Measurements from ENCODE around the gene TRIM33. TPM values are rescaled to one million over a fixed set of nuclear protein-coding genes. Genes with fewer than 3 reads are reported as not detected.

The TRIM33 gene
- total RNA-seq, 1 experiment from 2014 or later = 44.5 TPM

DNA sequence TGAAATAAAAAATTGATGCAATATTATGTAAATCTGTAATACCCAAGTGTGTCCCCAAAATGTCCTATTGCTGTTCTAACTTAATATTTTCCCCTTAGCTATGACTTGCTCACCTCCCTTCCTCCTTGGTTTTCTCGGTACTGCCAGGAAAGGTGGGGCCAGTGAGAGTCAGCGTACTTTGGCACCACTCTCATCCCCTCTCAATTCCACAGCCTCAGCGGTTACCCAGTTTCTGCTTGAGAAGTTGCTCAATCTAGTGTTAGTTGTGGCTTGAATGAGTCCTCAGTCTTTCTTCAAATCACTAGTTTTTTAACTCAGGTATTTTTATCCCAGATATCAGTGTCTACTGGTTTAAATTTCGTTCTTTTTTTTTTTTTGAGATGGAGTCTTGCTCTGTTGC lies 38.1 kb upstream of the TRIM33 start (continued):
- TF ChIP-seq, protein P1, sequence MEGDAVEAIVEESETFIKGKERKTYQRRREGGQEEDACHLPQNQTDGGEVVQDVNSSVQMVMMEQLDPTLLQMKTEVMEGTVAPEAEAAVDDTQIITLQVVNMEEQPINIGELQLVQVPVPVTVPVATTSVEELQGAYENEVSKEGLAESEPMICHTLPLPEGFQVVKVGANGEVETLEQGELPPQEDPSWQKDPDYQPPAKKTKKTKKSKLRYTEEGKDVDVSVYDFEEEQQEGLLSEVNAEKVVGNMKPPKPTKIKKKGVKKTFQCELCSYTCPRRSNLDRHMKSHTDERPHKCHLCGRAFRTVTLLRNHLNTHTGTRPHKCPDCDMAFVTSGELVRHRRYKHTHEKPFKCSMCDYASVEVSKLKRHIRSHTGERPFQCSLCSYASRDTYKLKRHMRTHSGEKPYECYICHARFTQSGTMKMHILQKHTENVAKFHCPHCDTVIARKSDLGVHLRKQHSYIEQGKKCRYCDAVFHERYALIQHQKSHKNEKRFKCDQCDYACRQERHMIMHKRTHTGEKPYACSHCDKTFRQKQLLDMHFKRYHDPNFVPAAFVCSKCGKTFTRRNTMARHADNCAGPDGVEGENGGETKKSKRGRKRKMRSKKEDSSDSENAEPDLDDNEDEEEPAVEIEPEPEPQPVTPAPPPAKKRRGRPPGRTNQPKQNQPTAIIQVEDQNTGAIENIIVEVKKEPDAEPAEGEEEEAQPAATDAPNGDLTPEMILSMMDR (IDR thresholded peaks at IDR 0.05) = no peak
- TF ChIP-seq, protein P2, sequence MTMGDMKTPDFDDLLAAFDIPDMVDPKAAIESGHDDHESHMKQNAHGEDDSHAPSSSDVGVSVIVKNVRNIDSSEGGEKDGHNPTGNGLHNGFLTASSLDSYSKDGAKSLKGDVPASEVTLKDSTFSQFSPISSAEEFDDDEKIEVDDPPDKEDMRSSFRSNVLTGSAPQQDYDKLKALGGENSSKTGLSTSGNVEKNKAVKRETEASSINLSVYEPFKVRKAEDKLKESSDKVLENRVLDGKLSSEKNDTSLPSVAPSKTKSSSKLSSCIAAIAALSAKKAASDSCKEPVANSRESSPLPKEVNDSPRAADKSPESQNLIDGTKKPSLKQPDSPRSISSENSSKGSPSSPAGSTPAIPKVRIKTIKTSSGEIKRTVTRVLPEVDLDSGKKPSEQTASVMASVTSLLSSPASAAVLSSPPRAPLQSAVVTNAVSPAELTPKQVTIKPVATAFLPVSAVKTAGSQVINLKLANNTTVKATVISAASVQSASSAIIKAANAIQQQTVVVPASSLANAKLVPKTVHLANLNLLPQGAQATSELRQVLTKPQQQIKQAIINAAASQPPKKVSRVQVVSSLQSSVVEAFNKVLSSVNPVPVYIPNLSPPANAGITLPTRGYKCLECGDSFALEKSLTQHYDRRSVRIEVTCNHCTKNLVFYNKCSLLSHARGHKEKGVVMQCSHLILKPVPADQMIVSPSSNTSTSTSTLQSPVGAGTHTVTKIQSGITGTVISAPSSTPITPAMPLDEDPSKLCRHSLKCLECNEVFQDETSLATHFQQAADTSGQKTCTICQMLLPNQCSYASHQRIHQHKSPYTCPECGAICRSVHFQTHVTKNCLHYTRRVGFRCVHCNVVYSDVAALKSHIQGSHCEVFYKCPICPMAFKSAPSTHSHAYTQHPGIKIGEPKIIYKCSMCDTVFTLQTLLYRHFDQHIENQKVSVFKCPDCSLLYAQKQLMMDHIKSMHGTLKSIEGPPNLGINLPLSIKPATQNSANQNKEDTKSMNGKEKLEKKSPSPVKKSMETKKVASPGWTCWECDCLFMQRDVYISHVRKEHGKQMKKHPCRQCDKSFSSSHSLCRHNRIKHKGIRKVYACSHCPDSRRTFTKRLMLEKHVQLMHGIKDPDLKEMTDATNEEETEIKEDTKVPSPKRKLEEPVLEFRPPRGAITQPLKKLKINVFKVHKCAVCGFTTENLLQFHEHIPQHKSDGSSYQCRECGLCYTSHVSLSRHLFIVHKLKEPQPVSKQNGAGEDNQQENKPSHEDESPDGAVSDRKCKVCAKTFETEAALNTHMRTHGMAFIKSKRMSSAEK (CRISPR knock-in tag; IDR thresholded peaks at IDR 0.05; ENCODE audit: borderline replicate concordance) = no peak
- TF ChIP-seq PRRX2 (CRISPR knock-in tag; IDR thresholded peaks at IDR 0.05) (no peak), ZBTB21 (CRISPR knock-in tag; IDR thresholded peaks at IDR 0.05; ENCODE audit: borderline replicate concordance) (no peak), ZNF138 (CRISPR knock-in tag; conservative IDR thresholded peaks at IDR 0.05) (no peak), ESRRA (CRISPR knock-in tag; IDR thresholded peaks at IDR 0.05; ENCODE audit: borderline replicate concordance) (no peak)
- TF ChIP-seq, protein P3, sequence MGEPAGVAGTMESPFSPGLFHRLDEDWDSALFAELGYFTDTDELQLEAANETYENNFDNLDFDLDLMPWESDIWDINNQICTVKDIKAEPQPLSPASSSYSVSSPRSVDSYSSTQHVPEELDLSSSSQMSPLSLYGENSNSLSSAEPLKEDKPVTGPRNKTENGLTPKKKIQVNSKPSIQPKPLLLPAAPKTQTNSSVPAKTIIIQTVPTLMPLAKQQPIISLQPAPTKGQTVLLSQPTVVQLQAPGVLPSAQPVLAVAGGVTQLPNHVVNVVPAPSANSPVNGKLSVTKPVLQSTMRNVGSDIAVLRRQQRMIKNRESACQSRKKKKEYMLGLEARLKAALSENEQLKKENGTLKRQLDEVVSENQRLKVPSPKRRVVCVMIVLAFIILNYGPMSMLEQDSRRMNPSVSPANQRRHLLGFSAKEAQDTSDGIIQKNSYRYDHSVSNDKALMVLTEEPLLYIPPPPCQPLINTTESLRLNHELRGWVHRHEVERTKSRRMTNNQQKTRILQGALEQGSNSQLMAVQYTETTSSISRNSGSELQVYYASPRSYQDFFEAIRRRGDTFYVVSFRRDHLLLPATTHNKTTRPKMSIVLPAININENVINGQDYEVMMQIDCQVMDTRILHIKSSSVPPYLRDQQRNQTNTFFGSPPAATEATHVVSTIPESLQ (CRISPR knock-in tag; IDR thresholded peaks at IDR 0.05) = no peak
- TF ChIP-seq, protein P4, sequence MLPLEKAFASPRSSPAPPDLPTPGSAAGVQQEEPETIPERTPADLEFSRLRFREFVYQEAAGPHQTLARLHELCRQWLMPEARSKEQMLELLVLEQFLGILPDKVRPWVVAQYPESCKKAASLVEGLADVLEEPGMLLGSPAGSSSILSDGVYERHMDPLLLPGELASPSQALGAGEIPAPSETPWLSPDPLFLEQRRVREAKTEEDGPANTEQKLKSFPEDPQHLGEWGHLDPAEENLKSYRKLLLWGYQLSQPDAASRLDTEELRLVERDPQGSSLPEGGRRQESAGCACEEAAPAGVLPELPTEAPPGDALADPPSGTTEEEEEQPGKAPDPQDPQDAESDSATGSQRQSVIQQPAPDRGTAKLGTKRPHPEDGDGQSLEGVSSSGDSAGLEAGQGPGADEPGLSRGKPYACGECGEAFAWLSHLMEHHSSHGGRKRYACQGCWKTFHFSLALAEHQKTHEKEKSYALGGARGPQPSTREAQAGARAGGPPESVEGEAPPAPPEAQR (CRISPR knock-in tag; IDR thresholded peaks at IDR 0.05) = no peak

DNA sequence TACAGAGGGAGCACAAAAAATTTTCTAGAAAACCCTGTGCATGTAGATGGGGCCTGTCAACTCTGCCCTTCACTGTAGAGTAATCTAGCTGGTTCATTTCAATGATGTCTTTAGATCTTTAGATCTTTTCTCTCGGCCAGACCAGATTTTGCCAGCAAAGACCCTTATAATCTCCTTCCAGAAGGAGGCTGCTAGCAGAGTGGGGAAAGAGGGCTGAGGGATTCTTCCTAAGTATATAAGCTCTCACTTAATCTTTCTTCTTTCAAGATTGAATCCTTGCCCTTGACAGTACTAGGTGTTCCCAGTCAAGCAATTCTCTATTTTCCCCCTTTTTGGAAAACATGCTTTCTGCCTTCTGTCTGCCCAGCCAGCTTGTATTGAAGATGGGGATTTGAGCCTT lies 36.1 kb upstream of the TRIM33 start:
- Mint-ChIP-seq H3K4me1 (no peaks in the 10 kb centered on the region), H3K27me3 (ENCODE audit: low read depth) (no peaks in the 10 kb centered on the region; the same call in 1 of the 2 replicates), H3K27ac (no peak overlapping the region), H3K9me3 (no peaks in the 10 kb centered on the region), H3K4me3 (no peak overlapping the region), H3K36me3 (no peaks in the 10 kb centered on the region)
- DNase-seq (ENCODE audit: low spot score) (no peak), ATAC-seq (no peak)
- ChIA-PET POLR2A (no interaction called here), CTCF (interaction anchor here (0.6 kb wide), 1 partner anchor 787 kb away, joined by 4 read pairs; no protein-coding TSS in a partner anchor)
- TF ChIP-seq, protein P5, sequence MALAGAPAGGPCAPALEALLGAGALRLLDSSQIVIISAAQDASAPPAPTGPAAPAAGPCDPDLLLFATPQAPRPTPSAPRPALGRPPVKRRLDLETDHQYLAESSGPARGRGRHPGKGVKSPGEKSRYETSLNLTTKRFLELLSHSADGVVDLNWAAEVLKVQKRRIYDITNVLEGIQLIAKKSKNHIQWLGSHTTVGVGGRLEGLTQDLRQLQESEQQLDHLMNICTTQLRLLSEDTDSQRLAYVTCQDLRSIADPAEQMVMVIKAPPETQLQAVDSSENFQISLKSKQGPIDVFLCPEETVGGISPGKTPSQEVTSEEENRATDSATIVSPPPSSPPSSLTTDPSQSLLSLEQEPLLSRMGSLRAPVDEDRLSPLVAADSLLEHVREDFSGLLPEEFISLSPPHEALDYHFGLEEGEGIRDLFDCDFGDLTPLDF (CRISPR knock-in tag; IDR thresholded peaks at IDR 0.05) = no peak
- TF ChIP-seq ATF1 (CRISPR knock-in tag; IDR thresholded peaks at IDR 0.05) (no peak), ESRRA (CRISPR knock-in tag; IDR thresholded peaks at IDR 0.05; ENCODE audit: borderline replicate concordance) (no peak), TEAD4 (CRISPR knock-in tag; IDR thresholded peaks at IDR 0.05) (no peak), PRRX2 (CRISPR knock-in tag; IDR thresholded peaks at IDR 0.05) (no peak), GTF2I (CRISPR knock-in tag; conservative IDR thresholded peaks at IDR 0.05) (no peak), ZNF396 (CRISPR knock-in tag; IDR thresholded peaks at IDR 0.05; ENCODE audit: borderline replicate concordance) (no peak), NFE2L1 (CRISPR knock-in tag; IDR thresholded peaks at IDR 0.05) (no peak), TEAD1 (CRISPR knock-in tag; IDR thresholded peaks at IDR 0.05) (no peak), ZBTB21 (CRISPR knock-in tag; IDR thresholded peaks at IDR 0.05; ENCODE audit: borderline replicate concordance) (no peak), NR1H2 (CRISPR knock-in tag; IDR thresholded peaks at IDR 0.05) (no peak), HMGA2 (CRISPR knock-in tag; IDR thresholded peaks at IDR 0.05) (no peak), OVOL2 (CRISPR knock-in tag; IDR thresholded peaks at IDR 0.05; ENCODE audit: borderline replicate concordance) (no peak), SP1 (CRISPR knock-in tag; conservative IDR thresholded peaks at IDR 0.05) (no peak)
- TF ChIP-seq, protein P6, sequence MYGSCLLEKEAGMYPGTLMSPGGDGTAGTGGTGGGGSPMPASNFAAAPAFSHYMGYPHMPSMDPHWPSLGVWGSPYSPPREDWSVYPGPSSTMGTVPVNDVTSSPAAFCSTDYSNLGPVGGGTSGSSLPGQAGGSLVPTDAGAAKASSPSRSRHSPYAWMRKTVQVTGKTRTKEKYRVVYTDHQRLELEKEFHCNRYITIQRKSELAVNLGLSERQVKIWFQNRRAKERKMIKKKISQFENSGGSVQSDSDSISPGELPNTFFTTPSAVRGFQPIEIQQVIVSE (CRISPR knock-in tag; IDR thresholded peaks at IDR 0.05; ENCODE audit: borderline replicate concordance) = no peak
- TF ChIP-seq, protein P7, sequence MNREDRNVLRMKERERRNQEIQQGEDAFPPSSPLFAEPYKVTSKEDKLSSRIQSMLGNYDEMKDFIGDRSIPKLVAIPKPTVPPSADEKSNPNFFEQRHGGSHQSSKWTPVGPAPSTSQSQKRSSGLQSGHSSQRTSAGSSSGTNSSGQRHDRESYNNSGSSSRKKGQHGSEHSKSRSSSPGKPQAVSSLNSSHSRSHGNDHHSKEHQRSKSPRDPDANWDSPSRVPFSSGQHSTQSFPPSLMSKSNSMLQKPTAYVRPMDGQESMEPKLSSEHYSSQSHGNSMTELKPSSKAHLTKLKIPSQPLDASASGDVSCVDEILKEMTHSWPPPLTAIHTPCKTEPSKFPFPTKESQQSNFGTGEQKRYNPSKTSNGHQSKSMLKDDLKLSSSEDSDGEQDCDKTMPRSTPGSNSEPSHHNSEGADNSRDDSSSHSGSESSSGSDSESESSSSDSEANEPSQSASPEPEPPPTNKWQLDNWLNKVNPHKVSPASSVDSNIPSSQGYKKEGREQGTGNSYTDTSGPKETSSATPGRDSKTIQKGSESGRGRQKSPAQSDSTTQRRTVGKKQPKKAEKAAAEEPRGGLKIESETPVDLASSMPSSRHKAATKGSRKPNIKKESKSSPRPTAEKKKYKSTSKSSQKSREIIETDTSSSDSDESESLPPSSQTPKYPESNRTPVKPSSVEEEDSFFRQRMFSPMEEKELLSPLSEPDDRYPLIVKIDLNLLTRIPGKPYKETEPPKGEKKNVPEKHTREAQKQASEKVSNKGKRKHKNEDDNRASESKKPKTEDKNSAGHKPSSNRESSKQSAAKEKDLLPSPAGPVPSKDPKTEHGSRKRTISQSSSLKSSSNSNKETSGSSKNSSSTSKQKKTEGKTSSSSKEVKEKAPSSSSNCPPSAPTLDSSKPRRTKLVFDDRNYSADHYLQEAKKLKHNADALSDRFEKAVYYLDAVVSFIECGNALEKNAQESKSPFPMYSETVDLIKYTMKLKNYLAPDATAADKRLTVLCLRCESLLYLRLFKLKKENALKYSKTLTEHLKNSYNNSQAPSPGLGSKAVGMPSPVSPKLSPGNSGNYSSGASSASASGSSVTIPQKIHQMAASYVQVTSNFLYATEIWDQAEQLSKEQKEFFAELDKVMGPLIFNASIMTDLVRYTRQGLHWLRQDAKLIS (CRISPR knock-in tag; IDR thresholded peaks at IDR 0.05; ENCODE audit: borderline replicate concordance) = no peak
